HG03575 (cell line): Measurements from ENCODE around the gene SYNM.

Experiments
- ATAC-seq: cut with Tn5 transposase; IDR thresholded peaks from one replicate; pipeline ENCODE4 v1.9.1; 2021; ENCODE audit not compliant: unreplicated experiment, insufficient number of reproducible peaks, low FRiP score; ENCODE audit errors: extremely low read depth

The SYNM gene

DNA sequence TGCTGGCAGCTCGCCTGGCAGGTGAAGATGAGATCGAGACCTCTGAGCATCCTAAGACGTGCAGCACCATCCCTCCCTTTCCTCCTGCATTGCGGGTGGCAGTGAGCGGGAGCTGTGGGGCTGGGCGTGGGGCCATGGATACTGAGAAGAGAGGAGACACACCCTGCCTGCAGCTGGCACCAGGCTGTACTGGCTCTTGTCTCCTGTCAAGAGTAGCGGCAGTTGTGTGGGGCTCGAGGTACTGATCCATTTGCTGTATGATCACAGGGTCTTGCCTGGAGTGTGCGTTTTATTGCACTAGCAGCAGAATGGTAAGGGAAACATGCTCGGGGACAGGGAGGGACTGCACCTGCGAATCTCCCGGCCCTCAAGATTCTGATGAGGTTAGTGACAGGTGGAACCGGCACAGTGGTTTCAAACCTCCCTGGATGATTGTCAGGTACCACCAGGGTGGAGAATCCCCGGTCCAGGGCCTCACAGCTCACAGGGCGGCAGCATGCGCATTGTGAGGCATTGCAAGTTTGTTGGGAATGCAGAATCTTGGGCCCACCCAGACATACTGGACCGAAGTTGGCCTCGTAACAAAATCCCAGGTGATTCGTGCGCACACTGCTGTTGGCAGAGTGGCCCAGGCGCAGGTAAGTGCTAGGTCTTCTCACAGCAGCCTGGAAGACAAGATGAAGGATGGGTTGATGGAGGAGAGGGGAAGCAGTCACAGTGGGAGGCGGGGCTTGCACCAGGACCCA lies 14.1 kb downstream of the SYNM start:
- ATAC-seq = no peak

DNA sequence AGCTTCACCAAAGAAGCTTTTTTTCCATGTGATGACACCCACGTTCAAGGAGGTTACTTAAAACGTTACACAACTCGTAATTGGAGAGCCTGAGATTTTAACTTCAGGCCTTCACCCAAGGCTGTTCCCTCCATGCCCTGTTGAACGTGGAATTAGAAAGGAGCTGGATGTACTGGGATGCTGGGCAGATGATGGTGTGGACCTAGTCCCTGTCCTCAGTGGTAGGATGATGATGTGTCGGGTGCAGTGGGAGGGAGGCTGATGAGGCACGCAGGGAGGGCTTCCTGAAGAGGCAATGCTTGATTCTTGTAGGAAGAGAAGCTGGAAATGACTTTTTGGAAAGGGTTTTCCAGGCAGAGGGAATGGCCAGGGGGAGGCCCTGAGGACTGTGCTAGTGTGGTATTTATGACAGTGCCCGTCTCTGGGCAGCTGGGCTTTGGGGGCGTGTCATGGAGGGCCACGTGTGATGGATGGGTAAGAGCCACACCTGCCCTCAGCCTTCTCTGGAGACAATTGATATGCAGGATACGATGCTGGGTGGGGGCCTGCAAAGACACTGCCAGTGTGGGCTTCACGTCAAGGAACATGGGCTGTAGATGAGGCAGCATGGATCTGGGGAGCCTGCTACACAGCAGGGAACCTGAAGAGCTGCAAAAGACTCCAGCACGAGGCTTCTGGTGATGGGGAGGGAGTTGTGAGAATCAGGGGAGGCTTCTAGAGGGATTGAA lies 15.3 kb downstream of the SYNM start:
- ATAC-seq = no peak

DNA sequence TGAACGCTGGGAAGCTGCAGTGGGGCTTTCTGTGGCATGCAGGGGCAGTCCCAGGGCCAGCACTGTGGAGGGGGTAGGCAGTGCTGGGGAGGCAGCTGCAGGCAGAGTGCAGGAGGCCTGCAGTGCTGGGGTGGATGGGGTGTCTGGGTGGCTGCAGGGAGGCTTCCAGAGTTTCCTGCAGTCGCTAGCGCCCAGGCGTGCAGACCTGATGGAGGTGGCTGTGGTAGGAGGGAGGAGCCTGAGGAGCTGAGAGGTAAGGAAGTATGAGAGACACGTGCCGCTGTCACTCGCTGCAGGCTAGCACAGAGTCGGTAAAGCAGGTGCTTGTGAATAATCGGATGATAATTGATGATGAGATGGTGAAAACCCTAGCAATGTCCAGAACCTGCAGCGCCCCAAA lies 16.3 kb downstream of the SYNM start:
- no peak for ATAC-seq

DNA sequence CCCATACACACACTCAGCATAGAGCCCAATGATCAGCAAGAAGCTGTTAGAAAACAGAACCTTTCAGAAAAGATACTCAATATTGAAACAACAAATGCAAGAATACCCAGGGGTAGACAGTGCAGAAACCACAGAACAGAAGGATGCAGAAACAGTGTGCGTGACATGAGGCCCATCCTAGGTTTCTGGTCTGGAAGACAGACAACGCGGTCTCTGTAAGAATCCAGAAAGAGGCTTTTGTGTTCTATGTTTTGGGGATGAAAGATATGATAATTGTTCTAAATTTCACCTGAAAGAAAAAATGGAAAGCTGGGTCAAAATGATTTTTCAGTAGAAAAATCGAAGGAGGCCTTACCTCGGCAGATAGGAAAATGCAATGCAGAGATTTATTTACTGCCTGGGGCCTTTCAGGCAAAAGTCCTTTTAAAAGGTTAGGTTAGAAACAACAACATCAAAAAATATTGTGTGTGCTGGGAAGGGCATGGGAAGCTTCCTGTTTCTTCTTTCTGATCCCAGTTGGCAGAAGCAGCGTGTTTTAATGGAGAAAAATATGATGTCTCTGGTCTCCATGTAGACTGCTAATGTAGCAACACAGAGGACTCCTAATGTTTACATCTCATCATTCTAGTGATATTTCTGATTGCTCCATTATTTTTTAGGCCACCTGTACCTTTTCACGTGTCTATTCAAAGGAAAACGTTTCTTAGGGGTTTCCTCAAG lies 17.0 kb downstream of the SYNM start:
- ATAC-seq = no peak

DNA sequence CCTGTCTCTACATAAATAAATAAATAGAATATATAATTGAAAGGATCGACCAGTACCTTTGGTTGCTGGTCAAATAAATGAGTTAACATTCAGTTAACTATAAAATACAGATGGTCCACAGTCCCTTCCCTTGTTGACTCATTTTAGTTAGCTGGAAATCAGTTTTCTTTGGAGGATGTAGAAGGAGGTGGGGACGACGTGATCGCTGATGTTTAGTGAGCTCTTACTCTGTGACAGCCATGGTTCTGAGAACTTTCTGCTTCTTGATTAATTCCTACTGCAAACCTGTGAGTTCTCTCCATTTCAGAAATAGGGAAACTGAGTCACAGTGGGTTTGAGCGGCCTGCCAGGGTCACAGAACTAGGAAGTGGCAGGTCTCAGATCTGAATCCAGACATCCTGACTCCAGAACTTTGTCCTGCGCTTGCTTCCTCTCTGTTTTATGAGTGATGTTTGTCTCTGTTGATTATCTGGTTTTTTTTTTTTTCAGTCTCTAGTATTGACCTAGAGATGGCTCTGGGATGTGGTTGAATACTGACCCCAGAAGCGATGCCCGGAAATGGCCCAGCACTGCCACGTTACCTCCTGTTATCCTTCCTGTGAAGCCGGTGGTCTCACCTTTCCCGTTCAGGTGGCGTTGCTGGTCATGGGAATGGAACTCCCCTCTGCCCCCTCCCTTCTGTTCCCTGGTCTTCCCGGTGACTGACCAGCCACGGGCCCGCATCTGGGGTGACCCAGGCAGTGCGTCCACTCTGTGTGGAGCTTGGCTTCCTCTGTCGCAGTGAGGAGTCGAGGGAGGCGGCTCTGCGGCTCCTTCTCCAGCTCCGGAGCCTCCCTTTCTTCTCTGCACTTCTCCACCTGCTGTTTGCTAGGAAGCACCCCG lies 18.2 kb downstream of the SYNM start:
- no peak for ATAC-seq

DNA sequence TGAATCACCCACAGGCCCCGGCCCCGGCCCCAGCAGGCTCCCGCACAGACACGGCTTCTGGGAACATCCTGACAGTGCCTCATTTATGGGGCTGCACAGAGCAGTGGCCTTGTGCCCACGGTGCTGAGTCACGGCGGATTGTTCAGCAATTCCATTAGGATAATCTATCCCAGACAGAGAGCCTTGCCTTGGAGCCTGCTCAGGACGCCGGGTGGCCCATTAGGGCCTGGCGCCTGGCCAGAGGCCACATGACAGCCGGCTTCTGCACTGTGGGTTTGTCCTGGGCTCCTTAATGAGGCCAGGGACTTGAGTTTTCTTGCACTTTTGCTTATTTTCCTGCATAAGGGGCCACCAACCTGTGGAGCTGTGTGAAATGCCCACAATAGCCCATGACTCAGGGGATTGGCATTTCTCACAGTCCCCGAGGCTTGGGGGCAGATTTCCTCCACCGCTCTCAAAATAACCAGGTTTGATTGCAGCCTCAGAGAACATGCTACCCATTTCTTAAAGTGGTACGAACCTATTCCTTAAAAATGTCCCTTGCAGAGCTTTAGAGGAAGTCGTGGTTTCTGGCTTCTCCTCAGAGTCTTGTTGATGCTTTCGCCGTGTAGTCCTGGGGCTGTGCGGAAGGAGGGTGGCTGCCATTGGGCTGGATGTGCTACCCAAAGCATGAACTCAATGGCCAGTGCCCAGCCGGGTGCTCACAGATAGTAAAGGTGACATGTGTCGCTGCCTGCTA lies 19.0 kb downstream of the SYNM start:
- no peak for ATAC-seq

DNA sequence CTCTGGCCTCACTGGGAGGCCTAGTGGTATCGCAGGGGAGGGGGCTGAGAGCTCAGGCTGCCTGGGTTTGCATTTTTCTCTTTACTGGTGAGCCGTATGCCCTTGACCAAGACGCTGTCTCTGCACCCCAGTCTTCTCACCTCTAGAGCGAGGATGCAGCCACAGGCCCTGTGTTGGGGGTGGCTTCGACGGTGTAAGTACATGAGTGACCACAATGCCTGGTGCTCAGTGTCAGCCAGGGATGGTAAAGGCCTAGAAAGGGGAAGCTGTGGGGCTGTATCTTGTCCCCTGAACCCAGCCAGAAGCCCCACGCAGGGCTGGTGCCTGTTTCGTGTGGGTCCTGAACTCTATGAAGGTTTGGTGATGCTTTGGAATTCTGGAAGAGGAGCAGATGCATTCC lies 19.8 kb downstream of the SYNM start:
- no peak for ATAC-seq

DNA sequence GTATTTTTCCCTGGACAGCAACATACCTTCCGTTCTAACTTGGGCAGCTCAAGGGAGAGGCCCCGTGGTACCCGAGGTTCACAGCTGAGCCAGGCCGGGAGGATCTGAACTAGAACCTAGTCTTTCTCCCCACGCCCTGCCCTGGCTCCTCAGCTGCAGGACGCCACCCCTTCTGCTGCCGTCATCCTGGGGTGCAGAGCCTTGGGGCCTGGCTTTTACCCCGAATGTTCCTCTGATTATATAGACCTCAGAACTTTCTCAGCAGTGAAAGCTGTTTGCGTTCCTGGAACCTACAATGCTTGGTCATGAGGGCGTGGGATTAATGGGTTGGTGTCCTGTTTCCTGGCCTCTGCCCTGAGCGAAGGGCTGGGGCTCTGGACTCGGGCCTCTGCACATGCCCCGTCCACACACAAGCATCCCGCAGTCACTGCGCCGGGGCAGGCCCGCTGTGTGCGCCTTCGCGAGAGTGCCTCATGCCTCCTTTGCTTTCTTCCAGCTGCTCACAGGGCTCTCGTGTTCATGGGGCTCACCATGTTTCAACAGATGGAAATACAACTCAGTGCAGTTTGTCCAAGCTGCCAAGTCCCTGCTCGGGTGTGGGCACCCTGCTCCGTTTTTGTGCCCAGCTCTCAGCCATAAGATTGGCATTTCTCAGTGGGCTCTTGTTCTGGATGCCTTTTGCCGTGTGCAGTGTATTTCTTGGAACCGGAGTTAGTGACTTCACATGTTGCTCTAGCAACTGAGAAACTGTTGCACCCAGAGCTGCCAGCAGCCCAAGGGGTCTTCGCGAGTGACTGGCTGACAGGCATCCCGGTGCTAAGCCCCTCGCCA lies 20.4 kb downstream of the SYNM start:
- ATAC-seq = no peak

DNA sequence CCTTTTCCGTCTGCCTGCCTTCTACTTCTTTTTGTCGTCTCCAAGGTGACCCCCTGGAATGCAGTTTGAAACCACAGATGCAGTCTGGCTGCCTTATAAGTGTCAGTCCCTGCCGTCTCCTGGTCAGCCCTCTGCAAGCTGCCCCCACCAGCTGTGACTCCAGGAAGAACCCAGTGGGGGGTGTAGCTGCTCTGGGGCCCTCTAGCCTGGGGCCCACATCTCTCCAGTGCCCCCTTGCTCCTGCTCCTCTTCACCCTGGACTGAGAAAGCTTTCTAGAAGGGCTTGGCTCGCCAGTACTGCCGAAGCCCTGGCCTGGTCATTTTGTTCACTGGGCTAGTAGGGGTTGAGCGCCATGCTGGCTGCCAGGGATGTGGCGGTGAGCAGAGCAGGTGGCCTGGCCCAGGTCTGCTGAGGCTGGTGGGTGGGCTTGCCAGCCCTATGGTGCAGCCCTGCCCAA lies 21.3 kb downstream of the SYNM start:
- no peak for ATAC-seq

DNA sequence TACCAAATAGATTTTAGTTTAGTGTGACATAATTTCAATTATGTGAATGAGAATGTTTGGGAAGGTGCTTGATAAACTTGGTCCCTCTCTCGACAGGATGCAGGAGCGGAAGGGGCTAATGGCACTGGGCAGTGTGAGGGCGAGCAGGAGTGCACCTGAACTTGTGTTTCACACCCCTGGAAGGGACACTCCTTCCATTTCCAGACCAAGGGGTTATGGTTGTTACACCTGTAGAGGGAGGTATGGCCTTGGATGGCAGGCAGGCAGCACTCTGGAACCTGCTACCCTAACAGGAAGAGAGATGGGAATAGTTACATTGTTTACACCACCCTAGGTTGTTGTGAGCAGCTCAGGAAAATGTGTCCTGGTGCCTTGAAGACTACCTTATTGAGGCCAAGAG lies 22.1 kb downstream of the SYNM start:
- no peak for ATAC-seq

DNA sequence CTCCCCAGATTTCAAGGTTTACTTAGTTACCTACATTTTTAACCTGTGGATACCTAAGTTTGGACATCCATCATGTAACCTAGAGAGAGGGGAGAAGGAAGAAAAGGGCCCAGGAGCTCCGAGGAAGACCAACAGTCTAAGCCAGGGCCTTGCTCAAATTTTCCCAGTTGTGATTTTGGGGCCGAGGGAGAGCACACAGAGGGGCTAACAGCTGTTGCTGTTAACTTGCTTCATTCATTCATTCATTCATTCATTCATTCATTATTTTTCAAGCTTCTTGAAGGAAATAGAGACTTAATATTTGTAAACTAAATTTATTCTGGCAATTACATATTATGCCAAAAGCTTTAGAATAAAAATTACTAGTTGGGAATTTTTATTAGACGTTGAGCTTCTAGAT lies 22.9 kb downstream of the SYNM start:
- ATAC-seq = no peak

DNA sequence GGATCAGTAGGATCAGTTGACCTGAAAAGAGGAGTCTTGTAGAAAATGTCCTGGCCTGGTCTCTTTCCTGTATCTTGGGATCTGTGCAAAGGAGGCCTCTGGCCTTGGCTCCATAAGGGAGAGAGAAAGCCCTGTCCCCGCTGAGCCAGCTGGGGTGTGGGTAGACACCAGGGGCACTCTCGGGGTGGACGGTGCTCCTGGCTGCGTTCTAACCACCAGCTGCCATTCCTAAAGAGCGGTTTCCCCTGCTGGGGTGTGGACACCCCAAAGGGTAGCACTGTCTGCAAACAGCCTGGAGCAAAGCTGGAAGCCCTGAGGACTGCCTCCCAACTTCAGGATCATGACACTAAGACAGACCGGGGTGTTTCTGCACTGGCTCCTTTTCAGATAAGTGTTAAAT lies 23.5 kb downstream of the SYNM start:
- no peak for ATAC-seq

DNA sequence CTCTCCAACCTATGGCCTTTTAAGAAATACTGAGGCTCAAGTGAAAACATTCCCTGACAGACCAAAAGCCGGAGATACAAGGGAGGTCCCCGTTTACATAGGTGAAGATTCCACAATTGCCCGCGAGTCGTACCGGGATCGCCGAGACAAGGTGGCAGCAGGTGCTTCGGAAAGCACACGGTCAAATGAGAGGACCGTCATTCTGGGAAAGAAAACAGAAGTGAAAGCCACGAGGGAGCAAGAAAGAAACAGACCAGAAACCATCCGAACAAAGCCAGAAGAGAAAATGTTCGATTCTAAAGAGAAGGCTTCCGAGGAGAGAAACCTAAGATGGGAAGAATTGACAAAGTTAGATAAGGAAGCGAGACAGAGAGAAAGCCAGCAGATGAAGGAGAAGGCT lies 24.8 kb downstream of the SYNM start:
- ATAC-seq = no peak

DNA sequence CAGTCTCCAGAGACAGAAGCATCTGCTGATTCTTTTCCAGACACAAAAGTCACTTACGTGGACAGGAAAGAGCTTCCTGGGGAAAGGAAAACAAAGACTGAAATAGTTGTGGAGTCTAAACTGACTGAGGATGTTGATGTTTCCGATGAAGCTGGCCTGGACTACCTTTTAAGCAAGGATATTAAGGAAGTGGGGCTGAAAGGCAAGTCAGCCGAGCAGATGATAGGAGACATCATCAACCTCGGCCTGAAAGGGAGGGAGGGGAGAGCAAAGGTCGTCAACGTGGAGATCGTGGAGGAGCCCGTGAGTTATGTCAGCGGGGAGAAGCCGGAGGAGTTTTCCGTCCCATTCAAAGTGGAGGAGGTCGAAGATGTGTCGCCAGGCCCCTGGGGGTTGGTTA lies 25.4 kb downstream of the SYNM start:
- ATAC-seq = no peak

DNA sequence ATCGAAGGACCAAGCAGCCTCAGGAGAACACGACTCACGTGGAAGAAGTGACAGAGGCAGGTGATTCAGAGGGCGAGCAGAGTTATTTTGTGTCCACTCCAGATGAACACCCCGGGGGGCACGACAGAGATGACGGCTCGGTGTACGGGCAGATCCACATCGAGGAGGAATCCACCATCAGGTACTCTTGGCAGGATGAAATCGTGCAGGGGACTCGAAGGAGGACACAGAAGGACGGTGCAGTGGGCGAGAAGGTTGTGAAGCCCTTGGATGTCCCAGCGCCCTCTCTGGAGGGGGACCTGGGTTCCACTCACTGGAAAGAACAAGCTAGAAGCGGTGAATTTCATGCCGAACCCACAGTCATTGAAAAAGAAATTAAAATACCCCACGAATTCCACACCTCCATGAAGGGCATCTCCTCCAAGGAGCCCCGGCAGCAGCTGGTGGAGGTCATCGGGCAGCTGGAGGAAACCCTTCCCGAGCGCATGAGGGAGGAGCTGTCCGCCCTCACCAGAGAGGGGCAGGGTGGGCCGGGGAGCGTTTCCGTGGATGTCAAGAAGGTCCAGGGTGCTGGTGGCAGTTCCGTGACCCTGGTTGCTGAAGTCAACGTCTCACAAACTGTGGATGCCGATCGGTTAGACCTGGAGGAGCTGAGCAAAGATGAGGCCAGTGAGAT lies 26.0 kb downstream of the SYNM start:
- no peak for ATAC-seq

DNA sequence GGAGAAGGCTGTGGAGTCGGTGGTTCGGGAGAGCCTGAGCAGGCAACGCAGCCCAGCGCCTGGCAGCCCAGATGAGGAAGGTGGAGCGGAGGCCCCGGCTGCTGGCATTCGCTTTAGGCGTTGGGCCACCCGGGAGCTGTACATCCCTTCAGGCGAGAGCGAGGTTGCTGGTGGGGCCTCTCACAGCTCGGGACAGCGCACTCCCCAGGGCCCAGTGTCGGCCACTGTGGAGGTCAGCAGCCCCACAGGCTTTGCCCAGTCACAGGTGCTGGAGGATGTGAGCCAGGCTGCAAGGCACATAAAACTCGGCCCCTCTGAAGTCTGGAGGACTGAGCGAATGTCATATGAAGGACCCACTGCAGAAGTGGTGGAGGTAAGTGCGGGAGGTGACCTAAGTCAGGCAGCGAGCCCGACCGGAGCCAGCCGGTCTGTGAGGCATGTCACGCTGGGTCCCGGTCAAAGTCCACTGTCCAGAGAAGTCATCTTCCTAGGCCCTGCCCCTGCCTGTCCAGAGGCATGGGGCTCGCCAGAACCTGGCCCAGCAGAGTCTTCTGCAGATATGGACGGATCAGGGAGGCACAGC lies 26.7 kb downstream of the SYNM start:
- no peak for ATAC-seq

DNA sequence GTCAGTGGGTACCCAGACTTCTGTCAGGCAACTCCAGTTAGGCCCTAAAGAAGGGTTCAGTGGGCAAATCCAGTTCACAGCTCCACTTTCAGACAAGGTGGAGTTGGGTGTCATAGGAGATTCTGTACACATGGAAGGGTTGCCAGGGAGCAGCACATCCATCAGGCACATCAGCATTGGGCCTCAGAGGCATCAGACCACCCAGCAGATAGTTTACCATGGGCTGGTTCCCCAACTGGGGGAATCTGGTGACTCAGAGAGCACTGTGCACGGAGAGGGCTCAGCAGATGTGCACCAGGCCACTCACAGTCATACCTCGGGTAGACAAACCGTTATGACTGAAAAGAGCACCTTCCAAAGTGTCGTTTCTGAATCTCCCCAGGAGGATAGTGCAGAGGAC lies 27.2 kb downstream of the SYNM start:
- no peak for ATAC-seq
